NCI-H345 treated with DMSO at 0.1 percent for 48 hours (cell line): ENCODE measurements around the gene ZDHHC11B.
"Not testable (repeated sequence)": the region's sequence is repeated elsewhere in the genome, so short reads cannot be mapped to it uniquely, and the experiment has no call there.

Experiments
- DNase-seq: peaks from one replicate; lab custom pipeline; 2025; ENCODE audit not compliant: unreplicated experiment; lab: John Stamatoyannopoulos, UW

Gene ZDHHC11B

DNA sequence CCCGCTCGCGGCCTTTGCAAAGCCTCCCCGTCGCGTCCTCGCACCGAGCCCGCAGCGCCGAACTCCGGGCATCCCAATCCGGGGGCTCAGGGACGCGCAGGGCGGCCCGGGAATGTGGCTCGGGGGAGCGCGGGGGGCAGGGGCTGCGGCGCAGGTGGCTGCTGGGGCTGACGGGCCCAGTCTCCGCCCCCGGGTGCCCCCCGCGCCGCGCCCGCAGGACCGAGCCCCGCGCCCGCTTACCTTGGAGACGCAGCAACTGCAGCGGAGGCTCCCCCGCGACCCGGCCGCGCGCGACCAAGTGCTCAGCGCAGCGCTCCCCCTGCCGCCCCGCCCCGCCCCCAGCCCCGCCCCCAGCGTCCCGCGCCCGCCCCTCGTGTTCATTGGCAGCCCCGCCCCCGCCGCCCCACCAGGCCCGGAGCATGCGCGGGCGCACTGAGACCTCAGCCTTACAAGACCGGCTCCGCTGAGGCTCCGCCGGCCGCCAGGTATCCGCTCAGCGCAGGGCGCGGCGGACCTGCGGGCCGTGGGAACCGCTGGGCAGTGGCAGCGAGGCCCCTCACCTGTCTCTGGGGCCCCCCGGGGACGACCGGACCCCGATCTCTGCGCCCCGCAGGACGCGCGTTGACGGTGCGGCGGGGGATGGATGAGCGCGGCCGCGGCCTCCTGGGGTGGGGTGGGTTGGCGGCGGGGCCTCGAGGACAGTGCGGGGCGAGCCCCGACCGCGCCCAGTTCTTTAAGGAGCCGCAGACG lies at the start of gene ZDHHC11B:
ZDHHC11B (minus strand) TSS at position 302 of the 750 bp plus-strand sequence. CDS start 17,810 bp downstream, outside the sequence.
- peak; percentile 44 for DNase-seq

- not testable (repeated sequence) for DNase-seq
Observed at GRCh38 chr5:834013-834412, 49.5 kb upstream of the ZDHHC11B start.

GRCh38 chr5:828194-828593 lies 43.7 kb upstream of the ZDHHC11B start:
- DNase-seq, result not testable (repeated sequence)

GRCh38 chr5:825544-825943 lies 41.0 kb upstream of the ZDHHC11B start:
- DNase-seq, result not testable (repeated sequence)

GRCh38 chr5:821504-821903 lies 37.0 kb upstream of the ZDHHC11B start:
- DNase-seq, result no peak

DNA sequence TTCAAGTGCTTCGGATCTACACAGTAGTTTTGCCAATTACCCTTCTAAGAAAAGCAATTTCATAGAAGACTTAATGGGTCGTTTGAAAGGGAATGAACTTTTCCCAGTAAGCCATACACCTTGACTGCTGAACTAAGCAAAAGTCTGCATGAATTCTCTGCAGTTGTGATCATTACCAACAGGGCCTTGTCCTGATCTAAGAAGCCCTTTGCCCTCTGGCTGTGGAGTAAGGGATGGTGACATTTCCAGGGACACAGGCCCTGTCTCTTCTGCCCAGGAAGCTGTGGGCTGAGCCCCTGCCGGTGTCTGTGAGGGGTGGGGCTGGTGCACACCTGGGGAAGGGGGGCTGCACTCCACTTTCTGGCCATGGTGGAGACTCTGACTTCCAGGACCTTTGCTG lies 35.7 kb upstream of the ZDHHC11B start:
- no peak for DNase-seq

GRCh38 chr5:819078-819477 lies 34.5 kb upstream of the ZDHHC11B start:
- DNase-seq, result no peak

DNA sequence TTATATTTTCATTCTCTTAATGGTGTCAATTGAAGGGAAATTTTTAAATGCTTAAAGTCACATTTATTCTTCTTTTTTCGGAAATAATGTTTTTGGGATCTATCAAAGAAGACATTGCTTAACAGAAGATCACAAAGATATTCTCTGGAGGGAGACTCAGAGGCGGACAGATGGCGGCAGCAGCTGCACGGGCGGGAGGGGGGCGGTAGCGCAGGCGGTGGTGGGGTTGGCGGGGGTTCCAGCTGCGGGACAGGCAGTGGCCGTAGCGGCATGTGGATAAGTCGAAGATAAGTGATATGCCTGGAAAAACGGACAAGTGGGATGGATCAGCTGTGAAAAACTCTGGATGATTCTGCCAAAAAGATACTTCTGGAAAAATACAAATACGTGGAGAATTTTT lies 31.6 kb upstream of the ZDHHC11B start:
- no peak for DNase-seq

DNA sequence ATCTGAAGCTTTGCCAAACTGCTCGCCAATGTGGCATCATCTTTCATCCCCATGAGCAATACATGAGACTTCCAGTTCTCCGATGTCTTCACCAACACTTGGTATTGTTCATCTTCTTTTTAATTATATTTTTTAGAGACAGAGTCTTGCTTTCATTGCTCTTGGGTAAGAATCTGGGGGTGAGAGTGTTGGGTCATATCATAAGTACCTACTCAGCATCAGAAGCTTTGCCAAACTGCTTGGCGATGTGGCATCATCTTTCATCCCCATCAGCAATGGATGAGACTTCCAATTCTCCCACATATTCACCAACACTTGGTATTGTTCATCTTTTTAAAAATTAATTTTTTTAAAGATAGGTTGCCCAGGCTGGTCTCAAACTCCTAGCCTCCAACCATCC lies 30.9 kb upstream of the ZDHHC11B start:
- no peak for DNase-seq

DNA sequence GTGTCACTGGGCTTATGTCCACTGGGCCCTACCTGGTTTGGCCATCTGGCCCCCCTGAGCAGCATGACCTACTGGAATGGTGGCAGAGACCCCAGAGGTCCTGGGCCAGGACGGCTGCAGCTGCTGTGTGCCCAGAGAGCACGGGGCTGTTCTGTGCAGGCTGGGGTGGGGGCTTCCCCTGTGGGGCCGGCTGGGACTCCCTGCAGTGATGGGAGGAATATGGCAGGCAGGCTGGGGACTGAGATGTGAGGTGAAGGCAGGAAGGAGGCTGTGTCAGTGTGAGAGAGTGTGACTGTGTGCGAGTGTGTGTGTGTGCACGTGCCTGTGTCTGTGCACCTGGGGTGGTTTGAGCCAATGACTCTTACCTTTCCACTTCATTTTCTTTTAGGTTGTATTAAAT lies 29.0 kb upstream of the ZDHHC11B start:
- not testable (repeated sequence) for DNase-seq

DNA sequence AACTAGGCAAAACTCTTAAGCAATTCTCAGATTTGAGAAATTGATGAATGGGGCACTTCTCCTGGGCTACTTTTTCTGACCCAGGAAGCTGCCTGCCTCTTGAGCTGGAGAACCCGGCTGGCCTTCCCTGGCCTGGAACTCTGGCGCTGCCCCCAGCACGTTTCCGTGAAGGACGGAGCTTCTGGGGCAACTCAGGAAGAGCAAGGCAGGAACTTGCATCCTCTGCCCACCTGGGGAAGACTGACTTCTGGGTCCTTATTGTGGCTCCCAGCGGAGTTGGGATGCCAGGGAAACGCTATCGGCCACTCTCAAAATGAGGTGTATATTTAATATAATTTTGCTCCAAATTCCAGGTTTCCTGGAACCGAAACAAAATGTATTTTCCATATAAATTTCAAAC lies 26.9 kb upstream of the ZDHHC11B start:
- not testable (repeated sequence) for DNase-seq

DNA sequence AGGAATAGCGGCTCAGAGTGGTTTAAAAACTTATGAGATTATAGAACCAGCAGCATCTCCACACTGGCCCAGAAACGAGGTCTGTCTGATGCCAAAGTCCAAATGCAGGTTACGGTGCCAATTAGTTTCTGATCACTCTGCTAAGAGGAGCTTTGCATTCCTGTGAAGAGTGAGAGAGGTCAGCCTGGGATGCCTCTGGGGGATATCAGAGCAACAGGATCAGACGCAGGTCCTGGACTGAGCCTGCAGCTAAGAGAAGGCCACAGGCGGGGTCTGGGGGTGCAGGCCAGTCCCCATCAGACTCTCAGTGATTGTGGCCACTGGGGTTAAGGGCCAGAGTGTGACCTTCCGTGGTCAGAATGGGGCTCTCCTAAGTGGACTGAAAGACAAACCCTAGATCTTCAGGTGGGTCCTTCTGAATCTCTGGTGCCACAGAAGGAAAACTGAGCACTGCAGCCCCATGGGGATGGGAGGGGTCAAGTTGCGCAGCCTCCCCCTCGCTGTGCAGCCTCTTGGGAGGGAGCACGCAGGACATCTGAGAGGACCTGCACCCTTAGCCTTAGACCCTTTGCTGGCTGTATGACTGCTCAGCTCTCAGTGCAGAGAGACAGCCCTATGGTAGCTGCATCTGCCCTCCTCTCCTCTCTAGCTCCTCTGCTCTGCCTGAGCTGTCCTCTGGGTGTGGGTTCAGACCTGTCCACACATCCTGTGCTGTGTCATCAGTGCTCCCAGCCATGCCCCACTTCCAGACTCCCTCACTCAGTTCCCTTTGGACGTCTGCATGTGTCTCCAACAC lies 23.4 kb upstream of the ZDHHC11B start:
- not testable (repeated sequence) for DNase-seq

- DNase-seq, result no peak
Observed at GRCh38 chr5:801472-801871, 16.9 kb upstream of the ZDHHC11B start.

GRCh38 chr5:801055-801454 lies 16.5 kb upstream of the ZDHHC11B start:
- DNase-seq, result not testable (repeated sequence)

GRCh38 chr5:798505-799138 lies 14.1 kb upstream of the ZDHHC11B start:
- not testable (repeated sequence) for DNase-seq

- DNase-seq, result not testable (repeated sequence)
Observed at GRCh38 chr5:797986-798385, 13.5 kb upstream of the ZDHHC11B start.

DNA sequence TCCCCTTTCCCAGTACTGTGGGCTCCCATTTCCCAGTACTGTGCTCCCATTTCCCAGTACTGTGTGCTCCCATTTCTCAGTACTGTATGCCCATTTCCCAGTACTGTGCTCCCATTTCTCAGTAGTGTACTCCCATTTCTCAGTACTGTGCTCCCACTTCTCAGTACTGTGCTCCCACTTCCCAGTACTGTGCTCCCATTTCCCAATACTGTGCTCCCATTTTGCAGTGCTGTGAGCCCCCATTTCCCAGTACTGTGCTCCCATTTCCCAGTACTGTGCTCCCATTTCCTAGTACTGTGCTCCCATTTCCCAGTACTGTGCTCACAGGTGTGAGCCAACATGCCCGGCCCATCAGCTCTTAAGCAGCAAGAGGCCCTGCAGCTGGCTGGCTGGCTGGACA lies 11.3 kb upstream of the ZDHHC11B start:
- DNase-seq, result not testable (repeated sequence)

DNA sequence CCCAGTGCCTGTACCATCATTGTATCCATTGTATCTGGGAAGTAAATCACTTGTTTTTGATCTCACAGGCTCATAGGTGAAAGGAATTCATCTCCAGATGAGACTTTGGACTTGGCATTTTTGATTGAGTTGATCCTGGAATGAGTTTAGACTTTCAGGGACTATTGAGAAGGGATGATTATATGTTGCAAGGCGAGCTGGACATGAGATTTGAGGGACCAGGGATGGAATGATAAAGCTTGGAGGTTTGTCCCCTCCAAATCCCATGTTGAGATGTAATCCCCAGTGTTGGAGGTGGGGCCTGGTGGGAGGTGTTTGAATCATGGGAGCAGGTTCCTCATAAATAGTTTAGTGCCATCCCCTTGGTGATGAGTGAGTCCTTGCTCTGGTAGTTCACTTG lies 10.4 kb upstream of the ZDHHC11B start:
- not testable (repeated sequence) for DNase-seq

GRCh38 chr5:788703-789102 lies 4.2 kb upstream of the ZDHHC11B start:
- not testable (repeated sequence) for DNase-seq

GRCh38 chr5:787857-788233 lies 3.3 kb upstream of the ZDHHC11B start:
- DNase-seq, result not testable (repeated sequence)

DNA sequence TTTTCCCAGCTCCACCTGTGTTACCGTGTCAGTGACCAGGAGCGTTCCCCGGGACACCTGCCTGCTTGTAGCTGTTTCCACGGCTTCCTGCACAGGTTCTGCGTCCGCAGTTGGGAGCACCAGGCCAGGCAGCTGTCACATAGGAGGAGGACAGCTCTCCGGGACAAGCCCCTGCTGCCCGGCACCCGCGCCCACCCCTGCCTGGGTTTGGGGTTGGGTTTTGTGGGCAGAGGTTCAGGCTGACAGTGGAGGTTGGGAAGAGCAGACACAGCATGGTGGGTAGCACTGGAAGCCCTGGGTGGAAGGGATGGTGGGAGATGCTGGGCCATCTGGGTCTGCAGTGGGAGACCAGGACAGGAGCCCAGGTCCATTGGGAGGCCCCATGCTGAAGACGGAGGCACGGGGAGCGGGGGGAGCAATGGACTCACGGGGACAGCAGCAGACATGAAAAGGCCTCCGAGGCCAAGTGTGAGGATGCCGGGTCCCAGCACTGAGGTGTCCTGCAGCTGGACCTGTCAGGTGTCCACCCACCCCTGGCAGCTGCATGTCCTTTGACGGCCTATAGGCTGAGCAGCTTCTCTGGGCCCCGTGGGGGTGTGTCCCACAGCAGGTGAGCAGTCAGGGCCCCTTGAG lies 2.8 kb upstream of the ZDHHC11B start:
- not testable (repeated sequence) for DNase-seq
